GM18507 (cell line): Measurements from ENCODE around the gene MICALL1.
"Not testable (repeated sequence)": the region's sequence is repeated elsewhere in the genome, so short reads cannot be mapped to it uniquely, and the experiment has no call there.

ENCODE experiments used
- DNase-seq: peaks from one replicate; pipeline ENCODE4 v3.0.0; 2011; ENCODE audit warnings: low read depth; ENCODE audit not compliant: insufficient read length; ENCODE audit errors: extremely low spot score
- FAIRE-seq: peaks from 2 replicates; lab custom pipeline; 2011; peaks lifted over from hg19 to GRCh38; lab: Jason Lieb, UNC

MICALL1 gene

DNA sequence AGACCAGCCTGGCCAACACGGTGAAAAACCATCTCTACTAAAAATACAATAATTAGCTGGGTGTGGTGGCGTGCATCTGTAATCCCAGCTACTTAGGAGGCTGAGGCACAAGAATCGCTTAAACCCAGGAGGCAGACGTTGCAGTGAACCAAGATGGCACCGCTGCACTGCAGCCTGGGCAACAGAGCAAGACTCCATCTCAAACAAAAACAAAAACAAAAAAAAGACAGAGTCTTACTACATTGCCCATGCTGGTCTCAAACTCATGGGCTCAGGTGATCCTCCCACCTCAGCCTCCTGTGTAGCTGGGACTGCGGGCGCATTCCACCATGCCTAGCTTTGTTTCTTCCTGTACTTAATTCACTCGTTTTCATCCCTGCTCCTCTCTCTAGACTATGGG is 69.9 kb downstream of the MICALL1 start:
- FAIRE-seq, DNase-seq: not testable (repeated sequence)

- no peak for DNase-seq
- FAIRE-seq, result no peak
These were observed 70.5 kb downstream of the MICALL1 start for GRCh38 chr22:37976547-37976946.

DNA sequence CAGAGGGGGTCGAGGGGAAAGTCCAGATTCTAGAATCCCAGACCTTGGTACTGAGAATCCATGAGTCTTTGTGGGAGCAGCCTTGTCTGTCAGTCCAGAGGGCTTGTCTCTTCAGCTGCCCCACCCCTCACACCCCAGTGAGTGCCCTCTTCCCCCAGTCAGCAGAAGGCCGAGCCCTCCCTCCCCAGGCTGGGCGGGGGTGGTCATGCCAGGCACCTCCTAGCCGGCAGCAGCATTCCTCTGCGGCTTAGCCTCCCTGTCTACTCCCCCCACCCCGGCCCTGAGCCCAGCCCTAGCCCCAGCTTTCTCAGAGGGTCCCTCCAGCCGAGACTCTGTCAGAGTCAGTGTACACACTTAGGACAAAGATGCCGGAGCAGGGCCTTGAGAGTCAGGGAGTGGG is 73.7 kb downstream of the MICALL1 start:
- FAIRE-seq (no peak), DNase-seq (no peak)

DNA sequence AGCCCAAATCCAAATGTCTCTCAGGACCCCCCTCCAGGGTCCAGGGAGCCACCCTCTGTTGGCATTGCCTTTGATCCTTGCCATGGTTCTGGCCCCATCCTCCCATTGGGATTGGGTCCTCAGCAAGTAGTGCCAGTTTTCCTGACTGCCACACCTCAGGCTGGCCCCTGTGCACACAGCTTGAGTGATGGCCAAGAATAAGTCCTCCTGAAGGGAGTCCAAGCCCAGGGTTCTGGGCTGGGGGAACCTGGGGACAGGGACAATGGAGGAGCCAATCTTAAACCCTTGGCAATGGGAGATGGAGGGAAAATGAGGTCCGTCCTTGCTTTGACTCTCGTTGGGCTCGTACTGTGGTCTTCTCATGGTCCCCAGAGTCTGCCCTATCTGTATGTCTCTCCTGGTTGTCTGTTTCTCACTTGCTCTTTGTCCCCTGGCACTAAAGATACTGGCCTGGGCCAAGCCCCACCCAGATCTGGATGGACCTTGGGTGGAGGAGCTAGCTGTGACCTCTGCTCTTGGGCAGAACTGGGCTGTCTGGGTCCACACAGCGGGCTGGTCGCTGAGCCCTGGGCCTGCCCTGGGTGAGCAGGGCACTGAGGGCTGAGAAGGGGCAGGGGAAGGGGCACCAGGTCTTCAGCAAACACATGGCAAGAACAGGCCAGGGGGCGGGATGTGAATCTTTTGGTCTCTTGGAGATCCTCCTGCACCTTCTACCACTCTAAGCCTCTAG is 75.3 kb downstream of the MICALL1 start:
- DNase-seq (no peak), FAIRE-seq (no peak)

DNA sequence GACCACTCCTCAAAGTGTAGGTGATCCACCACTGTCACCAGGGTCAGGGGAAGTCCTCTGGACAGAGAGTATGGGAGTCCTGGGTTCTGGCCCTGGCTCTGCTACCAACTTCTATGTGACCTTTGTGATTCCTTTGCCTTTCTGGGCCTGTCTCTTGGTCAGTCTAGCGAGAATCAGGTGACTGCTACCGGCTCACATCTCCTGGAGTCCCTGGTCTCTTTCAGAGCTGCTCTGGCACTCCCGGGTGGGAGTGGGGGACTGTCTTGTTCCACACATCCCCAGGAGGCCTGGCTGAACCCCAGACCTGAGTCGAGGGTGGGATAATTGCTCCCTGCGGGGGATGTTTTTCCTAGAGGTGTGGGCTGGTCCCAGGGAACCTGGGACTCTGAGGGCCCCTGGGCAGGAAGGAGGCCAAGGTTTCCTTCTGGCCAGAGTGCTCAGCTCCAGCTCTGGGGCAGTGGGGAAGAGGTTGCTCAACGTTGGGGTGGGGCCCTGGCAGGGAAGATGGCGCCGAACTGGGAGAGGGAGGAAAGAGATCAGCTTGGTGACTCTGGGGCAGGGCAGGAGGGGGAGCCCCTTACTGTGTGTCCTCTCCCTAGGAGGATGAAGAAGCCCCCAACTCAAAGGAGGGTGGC is 76.2 kb downstream of the MICALL1 start:
- DNase-seq (no peak), FAIRE-seq (no peak)

DNA sequence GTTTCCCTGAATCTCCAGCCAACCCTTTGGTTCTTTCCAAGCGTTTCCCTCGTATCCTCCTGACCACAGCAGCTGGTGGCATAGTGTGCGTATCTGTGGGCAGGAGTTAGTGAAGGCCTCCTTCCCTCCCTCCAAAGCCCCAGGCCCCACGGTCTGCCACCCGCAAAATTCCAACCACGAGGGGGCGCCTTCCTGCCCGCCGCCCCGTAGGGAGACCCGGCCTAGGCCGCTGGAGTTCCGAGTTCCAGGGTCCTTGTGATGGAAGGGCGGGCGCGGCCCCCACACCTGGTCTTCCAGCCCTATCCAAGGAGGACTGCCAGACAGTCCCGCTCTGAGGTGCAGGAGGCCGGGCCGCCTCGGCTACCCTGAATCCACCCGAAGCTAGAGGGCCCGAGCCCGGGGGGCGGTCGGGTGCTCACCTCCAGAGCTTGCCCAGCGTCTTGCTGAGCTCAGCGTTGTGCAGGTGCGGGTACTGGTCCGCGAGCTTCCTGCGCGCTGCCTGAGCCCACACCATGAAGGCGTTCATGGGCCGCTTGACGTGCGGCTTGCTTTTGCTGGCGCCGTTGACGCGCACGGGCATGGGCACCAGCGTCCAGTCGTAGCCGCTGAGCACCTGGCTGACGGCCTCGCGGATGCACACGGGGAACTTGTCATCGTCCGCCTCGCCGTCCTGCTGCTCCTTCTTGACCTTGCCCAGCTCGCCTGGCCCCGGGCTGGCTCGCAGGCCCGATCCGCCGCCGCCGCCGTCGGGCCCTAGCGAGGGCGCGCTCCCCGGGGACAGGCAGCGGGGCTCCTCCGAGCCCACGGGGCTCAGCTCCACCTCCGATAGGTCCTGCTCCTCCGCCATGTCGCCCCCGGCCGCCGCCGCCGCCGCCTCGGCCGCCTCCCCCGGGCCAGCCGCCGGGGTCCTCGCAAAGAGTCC is 77.1 kb downstream of the MICALL1 start:
- no peak for FAIRE-seq
- DNase-seq, result no peak

DNA sequence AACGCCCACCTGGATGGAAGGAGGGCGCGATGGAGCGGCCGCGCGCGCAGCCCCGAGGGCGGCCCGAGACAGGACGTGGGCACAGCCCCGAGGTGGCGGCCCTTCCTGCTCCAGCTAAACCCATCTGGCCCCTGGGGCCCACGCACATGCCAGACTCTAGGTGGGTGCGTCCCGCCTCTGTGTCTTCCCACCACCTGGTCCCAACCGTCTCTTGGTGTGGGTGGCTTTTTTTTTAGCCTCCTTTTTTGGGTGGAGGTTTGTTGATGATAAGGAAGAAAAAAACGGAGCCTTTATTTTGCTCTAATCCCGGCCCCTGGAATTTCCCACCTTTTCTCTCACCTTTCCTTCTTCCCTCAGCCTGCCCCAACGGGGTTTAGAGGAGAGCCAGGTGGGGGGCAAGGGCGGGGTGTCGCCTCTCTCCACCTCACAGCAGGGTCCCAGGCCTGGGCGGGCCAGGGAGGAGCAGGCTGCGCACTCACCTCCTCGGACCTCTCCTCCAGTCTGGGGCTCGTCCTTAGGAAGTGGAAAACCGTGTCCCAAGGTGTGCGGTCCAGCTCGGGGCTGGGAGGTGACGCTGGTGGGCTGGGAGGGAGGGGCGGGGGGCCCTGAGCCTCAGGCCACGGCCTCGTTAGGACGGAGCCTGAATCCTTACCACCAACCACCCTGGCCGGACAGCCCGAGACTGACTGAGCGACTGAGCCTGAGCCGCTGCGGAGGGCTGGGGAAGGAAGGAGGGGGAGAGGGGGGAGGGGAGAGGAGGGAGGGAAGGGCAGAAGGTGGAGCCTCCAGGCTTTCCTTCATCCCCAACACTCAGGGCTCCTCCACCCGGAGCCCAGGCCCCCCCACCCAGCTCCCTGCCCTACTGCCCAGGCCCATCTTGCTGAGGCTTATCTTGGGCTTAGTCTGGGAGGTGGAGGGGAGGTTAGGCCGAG is 78.0 kb downstream of the MICALL1 start, which contains the start of gene SOX10:
SOX10 (minus strand) TSS at position 696 of the 932 bp plus-strand sequence. CDS start 771 bp downstream, outside the sequence.
- no peak for FAIRE-seq
- no peak for DNase-seq

GRCh38 chr22:37985050-37985585 is 79.0 kb downstream of the MICALL1 start:
- FAIRE-seq (no peak), DNase-seq (no peak)

- no peak for FAIRE-seq
These were observed 79.7 kb downstream of the MICALL1 start for GRCh38 chr22:37985751-37986281.

GRCh38 chr22:37986371-37986770 is 80.3 kb downstream of the MICALL1 start:
- DNase-seq (no peak), FAIRE-seq (no peak)

More at GRCh38 chr22:37985751-37986281, 79.7 kb downstream of the MICALL1 start:
- DNase-seq, result no peak

GRCh38 chr22:37989146-37990045 is 83.3 kb downstream of the MICALL1 start:
- DNase-seq (no peak), FAIRE-seq (no peak)

DNA sequence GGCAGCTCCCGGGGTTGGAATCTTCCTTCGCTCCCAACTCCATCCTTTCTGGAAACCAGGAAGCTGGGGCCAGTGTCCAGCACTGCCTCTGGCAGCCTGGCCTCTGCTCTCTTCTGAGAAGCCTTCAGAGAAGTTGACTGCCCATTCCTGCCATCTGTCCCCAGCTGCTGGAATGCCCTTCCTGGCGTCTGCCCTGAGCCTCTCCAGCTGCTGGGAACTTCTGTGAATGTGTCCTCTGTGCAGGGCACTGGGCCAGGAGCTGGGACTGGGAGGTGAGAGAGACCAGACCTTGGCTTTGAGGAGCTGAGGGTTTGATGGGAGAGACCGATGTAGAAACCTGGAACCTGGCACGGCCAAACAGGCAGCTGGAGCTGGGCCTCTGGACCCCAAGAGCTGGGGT is 84.2 kb downstream of the MICALL1 start:
- FAIRE-seq, result no peak
- DNase-seq, result no peak

- DNase-seq (no peak), FAIRE-seq (no peak)
These were observed 84.8 kb downstream of the MICALL1 start for GRCh38 chr22:37990862-37991261.

DNA sequence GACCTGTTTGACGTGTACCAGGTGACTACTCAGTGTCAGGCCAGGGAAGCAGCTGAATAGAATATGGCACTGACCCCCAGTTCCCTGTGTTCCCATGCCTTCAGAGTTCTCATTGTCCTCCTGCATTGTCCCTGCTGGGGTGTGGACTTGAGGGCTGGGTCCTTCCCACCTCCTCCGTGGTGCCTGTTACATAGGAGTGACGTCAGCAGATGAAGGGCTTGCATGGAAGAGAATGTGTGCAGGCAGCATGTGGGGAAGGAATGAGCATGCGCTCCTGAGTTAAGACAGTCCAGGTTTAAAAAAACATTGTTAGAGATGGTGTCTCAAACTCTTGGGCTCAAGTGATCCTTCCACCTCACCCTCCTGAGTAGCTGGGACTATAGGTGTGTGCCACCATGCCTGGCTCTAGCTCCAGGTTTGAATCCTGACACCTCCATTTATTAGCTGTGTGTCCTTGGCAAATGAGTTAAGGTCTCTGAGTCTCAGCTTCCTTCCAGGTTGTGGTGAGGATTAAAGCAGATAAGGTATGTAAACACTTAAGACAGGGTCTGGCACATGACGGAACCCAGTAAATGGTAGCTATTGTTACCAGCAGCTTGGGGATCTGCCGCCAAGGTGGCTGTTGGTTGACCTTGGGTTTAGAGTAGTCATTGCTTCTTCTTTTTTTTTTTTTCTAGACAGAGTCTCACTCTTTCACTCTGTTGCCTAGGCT is 85.8 kb downstream of the MICALL1 start:
- DNase-seq (no peak), FAIRE-seq (no peak)
